Activated CD4-positive, alpha-beta T cell treated with anti-CD3 and anti-CD28 coated beads, Interleukin-2, amount 50 U/mL, for 1 hour (primary cell): ENCODE results near the gene TWF1.
"Not testable (repeated sequence)": the region's sequence is repeated elsewhere in the genome, so short reads cannot be mapped to it uniquely, and the experiment has no call there.

Source experiments
- DNase-seq: peaks from one replicate; pipeline ENCODE4 v3.0.0-alpha.2; 2020

TWF1 gene

DNA sequence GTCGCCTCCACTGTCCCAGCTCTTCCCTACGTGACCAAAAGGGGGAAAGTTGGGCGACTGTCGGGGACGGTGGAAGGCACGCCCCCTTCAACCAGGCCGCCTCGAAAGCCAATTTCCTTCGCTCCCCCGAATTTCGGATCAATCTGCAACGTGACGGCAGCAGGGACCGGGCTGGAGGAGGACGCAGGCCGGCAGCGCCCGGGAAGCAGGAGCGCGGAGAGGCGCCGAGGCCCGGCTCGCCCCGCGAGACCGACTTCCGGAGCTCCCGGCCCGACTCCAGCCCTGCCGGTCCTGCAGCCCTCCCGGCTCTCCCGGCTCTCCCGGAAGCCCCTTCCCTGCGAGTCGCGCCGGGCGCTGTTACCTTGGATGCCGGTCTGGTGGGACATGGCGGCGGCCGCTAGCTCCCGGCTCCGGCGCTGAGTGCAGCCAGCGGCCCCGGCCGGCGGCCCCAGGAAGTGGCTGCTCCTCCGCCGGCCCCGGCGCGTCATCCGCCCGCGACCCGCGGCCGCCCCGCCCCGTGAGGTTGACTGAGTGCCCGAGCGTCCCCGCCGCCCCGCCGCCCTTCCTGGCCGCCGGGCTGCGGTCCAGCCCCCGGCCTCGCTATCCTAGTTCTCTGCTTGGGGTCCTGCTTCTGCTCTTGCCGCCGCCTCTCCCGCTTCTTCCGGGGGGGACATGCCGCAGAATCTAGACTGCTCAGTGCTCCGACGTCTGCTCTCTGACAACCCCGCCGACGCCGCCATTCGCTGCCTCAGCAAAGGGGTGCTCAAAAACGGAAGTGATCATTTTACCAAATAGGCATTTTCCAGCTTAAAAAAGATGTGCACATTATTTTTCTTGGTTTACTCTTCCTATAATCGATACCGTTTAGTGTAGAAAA, at the start of gene TWF1:
Gene TWF1 (minus strand): TSS at position 458 of the 877 bp plus-strand sequence. CDS start 72 bp downstream, at position 386.
- peak; percentile 81 for DNase-seq

DNA sequence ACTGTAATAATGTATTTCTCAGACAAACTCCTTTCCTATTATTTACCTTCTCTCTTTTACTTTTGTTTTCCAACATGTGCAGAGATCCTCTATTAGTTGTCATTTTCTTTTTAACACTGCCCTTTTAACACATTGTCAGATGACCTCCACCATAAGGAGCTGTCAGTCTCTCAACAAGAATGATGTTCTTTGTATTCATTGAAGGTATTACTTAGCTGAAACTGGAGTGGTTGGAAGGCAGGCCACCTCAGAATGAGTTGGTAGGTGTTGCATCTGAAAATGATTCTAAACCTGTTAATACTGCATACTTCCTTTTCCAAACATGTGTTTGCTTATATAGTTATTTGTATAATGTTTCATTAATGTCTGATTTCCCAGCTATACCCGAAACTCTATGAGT, 46.6 kb upstream of the TWF1 start:
- no peak for DNase-seq

DNA sequence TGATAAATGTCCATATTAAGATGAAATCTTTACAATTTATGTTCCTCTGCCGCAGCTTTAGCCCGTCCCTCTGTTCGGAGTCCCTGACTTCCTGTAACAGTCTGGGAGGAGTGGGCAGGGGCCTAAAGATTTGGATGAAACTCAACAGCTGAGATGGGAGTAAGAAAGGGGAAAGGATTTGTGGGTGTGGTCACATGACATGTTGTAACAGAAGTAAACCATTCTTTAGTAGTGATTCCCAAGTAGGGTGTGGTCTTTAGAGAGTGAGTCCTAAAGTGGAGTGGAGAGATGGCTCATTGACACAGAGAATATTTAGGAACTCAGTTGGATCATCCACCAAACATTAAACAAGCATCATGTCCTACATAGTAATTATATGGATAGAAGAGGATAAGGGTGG, 42.7 kb upstream of the TWF1 start:
- no peak for DNase-seq

DNA sequence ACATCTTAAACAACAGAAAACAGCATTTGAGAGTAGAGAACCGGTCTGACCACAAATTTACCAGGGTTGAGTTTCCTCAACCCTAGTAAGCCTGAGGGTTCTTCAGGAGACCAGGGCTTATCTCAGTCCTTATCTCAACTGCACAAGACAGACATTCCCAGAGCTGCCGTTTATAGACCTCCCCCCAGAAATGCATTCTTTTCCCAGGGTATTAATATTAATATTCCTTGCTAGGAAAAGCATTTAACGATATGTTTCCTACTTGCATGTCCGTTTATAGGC, 42.0 kb upstream of the TWF1 start:
- DNase-seq: no peak

DNA sequence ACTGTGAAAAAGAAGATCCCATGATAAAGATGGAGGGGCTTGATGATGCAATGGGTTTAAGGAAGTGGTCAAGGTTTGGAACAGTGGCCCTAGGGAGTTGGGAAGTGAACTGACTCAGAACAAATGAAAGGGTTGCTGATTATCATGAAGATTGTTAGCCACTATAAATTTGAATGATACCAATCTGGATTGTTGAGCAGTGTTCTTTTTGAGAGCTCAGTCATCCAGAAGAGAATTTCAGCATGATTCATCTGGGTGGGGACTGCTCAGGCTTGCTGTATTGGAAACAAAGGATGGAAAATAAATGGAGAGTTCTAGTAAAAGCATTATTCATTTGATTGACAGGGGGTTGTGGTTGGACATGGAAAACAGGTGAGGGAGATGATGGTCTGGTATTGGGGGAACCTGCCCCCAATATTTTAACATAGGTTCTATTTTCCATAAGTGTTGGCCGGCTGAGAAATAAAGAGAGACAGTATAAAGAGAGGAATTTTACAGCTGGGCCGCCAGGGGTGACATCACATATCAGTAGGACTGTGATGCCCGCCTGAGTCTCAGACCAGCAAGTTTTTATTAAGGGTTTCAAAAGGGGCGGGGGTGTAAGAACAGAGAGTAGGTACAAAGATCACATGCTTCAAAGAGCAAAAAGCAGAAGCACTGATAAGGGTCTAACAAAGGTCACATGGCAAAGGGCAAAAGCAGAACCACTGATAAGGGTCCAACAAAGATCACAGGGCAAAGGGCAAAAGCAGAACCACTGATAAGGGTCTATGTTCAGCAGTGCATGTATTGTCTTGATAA, 41.5 kb upstream of the TWF1 start:
- not testable (repeated sequence) for DNase-seq

DNA sequence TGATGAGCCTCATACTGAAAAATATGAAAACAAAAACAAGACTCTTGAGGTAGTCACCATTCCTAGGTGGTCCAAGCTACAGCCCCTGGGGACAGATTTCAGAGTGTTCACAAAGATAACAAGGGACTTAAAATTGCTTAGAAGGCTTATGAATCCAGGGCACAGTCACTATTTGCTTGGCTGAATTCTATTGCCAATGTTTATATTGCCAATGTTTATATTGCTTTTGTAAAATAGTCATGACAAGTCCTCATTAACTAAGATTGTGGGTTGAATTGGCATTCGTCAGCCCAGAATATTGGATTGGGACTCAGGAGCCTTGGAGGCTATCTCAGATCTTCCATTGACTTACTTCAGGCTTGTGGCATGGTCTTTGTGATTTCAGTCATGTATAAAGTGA, 36.1 kb upstream of the TWF1 start:
- no peak for DNase-seq

DNA sequence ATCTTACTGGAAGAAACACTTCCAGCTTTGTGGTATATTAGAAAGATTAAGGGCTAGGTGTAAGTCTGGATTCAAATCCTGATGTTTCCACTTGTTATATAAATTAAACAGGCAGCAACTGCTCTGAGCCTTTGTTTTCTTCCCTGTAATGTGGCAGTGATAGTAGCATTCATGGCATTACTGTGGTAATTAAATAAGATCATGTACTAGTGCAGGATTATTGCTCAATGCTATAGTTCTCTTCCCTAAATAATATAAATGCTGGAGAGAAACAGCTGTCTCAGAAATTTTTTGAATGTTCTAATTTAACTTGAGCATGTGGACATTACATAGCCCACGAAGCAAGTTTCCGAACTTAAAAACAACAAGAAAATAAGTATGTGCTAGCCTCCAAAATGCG, 35.1 kb upstream of the TWF1 start:
- DNase-seq: no peak

DNA sequence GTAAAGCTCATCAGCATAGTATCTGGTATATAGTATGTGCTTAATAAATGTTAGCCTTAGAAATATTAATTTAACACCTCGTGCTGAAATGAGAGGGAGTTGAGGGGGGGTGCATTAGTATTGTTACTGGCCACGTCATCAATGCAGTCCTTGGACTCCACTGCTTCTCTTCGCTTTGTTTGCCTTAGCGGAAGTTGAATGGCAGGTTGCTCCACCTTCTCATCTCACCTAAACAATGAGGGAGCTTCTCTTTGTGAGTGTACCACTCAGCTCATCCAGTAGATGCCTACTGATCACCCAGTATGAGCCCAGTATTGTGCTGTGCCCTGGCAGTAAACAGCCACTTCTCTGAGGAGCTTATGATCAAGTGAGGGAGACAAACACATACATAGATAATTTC, 34.2 kb upstream of the TWF1 start:
- no peak for DNase-seq

DNA sequence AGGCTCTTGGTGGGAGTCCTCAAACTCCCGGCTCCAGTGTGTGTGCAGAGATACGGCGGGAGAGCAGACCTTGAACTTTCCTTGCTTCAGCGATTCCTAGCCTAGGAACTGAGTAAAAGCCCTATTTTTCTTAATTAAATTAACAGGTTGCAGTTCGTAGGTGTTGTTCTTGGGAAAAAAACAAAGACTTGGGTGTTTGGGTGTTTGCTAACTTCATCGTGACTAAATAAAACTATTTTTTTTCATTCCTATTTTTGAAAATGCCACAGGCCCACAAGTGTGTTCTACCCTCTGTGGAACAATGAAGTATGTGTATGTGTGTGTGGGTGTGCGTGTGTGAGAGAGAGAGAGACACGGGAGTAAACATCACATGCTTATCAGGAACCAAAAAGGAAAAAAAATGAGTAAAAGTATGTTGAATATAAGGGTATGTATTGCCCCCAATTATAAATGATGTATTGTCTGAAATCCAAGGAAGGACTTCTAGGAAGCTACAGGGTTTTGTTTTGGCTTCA, 30.4 kb upstream of the TWF1 start:
- no peak for DNase-seq

DNA sequence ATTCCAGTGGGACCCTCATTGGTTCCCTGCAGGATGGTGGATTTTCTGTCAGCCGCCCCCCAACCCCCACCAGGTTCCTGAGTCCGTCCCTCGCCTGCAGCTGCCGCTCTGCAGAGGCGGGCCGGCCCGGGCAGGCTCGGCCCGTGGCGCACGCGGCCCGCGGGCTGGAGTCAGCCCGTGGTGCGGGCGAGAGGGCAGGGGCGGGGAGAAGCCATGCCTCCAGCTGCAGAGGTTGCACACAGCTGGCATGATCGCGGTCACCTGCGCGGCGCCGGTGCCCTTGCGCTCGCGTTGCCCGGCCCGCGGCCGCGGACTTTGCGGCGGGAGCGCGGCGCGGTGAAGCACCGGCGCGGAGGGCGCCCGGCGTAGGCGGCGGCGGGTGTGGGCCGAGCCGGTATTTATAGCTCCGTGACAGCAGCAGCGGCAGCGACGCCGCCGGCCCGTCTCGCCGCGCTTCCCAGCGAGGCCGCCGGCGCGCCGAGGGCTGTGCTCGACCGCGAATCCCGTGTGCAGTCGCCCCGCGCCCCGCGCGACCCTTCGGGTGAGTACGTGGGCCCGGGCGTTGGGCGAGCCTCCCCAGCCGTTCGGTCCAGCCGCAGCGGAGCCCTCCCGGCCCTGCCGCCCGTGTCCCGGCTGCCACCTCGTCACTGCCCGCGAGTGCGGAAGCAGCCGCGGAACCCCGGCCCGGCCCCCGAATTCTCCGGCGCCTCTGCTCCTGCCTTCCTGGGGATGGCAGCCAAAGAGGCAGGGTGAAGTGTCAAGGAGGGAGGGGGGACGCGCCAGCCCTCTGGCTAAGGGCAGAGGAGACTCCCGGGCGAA, 29.7 kb upstream of the TWF1 start, which contains the start of gene TMEM117:
Gene TMEM117 (plus strand): TSS at position 426 of the 819 bp plus-strand sequence.
- DNase-seq: peak; percentile 54

DNA sequence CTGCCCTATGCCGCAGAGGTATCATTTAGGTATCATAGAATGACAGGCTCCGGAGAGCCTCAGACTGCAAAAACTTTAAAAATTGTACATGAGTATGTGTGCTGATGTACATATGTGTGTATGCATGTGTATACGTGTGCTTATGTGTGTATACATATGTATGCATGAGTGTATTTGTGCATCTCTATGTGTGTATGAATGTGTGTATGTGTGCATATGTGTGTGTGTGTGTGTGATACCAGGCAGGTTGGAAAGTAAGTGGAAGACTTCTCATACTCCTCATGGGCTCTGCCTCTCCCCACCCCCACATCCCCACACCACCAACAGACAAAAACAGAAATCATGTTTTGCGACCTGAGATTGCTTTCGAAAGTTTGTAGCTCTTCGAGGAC, 29.1 kb upstream of the TWF1 start:
- peak; percentile 1 for DNase-seq

DNA sequence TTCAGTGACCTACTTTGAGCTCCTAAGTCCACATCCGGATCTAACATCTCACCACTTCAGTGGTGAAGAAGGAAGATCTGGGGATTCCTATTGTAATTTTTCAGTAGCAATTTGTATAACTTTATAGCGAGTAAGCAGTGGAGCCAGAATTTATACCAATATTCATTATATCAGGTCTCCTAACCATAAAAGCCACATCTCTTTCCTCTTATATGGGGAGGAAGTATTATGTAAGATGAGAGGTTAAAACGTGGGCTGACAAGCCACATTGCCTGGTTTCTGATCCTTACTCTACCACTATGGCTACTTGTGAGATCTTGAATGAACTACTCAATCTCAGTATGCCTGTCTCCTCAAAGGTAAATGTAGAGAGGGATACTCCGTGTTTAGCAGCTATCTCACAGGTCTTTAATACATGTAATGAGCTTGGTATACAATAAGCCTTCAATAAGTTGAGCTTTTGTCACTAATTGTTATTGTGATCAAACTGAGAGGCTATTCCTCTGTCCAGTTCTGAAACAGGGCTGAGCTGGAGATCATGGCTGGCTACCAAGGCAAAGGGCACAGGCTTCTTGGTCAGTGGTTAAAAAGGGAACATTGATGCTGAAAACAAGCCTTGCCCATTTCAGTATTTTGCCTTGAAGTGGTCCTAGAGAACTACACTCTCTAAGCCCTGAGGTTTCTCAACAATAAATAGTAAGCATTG, 26.5 kb upstream of the TWF1 start:
- DNase-seq: no peak

DNA sequence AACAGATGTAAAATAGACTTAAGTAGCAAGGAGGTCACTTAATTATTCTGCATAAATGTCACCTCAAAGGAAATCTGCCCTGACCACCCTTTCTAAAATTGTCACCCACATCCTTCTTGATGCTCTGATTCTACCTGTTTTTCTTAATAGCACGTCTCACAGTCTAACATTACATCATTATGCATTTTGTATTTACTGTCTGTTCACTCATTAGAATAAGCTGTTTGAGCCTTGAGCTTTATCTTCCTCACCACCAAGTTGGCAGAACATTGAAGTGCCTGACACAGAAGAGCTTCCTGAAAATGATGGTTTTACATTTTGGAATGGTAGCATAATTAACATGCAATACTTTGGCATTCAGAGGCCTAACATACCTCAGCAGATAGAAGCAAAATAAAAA, 21.0 kb upstream of the TWF1 start:
- DNase-seq: no peak

DNA sequence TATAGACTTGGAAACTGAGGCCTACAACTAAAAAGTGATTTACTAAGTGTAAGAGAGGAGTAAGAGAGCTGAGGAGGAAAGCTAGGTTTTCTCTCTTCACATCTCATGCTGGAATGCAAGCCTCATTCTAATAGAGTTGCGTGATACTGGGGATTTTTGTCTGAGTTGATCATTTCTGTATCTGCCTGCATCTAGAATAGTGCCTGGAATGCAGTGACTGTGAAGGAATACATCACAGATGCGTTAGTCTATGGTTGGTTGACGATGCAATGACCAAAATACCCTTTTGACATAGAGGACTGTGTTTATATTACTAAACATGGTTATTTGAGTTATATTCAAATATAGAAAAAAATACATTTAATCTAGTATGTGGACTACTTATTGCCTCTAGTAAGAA, 20.6 kb upstream of the TWF1 start:
- no peak for DNase-seq

DNA sequence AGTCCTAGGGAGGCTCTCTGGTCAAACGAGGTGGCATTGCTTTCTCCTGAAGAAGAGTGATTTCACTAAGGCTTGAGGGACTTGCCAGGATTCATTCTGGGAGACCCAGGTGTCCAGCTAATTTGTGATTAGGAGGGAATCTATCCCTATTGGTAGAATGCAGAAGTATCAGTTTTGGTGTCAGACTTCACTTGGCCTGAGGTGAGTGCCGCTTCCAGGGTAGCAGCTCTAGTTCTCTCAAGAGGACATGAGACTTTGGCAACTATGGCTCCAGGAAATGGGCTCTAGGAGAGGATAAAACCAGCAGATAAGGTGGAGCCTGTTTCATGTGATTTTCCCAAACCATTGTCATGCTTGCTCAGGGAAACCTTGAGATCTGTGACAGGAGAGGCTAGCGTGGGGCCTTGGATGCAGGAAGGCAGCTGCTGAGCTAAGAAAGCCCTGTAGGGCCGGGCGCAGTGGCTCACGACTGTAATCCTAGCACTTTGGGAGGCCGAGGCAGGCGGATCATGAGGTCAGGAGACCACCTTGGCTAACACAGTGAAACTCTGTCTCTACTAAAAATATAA, 18.2 kb upstream of the TWF1 start:
- no peak for DNase-seq

DNA sequence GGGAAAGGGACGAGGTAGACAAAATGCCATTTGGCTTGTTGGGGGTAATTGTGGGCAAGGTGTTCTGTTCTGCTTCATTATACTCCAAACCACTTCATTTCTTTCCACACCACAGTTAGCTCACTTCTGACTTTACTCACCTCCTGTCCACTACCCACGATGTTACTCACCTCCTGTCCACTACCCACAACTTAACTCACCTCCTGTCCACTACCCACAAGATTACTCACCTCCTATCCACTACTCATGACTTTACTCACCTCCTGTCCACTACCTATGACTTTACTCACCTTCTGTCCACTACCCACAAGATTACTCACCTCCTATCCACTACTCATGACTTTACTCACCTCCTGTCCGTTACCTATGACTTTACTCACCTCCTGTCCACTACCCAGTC, 10.1 kb upstream of the TWF1 start:
- DNase-seq: no peak

DNA sequence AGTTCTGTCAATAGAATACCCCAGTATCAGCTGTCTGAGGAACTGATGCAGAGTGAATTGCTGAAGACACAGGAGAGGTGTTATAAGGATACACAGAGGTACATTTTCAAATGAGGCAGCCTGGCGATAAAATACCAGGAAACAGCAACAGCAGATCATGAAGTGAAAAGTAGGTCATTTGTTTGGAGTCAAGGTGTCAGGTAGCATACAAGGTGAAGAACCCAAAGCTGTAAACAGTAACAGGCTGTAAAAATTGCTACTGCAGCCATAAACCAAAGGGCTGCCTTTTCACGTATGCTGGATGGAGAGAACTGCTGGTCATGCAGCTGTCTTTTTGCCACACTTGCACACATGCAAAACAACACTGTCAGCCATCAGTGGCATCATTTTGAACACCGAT, 9.3 kb upstream of the TWF1 start:
- DNase-seq: no peak

DNA sequence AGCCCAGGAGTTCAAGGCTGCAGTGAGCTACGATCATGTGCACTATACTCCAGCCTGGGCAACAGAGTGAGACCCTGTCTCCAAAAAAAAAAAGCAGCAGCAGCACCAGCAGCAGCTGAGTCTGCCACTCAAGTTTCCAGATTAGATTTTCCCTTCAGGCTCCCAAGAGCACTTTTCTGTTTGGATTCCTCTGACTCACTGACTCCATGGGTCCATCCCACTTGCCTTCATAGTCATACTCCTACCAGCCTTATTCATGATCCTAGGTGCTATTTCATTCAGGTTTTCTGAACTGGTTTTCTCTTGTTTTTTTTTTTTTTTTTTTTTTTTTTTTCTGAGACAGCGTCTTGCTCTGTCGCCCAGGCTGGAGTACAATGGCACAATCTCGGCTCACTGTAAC, 6.8 kb upstream of the TWF1 start:
- no peak for DNase-seq

DNA sequence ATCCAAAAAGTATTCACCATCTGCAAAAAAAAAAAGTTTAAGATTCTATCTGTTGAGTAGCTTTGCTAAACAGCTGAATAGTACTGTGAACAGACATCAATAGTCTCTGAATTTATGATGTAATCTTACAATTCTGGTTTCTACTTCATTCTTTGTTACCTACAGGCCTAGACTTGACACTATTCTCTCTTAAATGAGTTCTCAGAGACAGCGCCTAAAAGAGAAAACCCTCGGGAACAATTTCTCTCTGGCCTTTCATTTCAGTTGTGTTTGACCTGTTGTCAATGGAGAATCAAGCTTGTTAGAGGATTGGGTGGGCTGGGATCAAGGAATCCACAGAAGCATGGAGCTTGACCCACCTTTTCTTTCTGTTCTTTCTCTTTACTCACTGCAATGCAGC, 5.9 kb upstream of the TWF1 start:
- DNase-seq: no peak

DNA sequence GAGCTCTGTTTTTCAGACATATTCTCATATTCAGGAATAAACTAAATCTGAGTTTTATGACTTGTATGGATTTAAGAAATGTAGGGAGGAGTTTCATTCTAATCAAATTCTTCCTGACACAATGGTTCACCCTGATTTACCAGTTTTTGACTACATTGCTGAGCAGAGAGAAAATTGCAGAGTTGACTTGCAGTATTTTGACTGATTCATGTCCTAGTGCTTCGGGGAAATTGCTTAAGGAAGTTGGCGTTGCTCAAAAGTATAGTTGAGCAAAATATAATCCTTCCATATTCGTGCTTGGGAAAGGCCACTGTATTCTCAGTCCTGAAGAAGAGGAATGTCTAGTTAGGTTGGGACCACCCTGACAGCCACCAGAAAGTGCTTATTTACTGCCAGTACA, 1.3 kb upstream of the TWF1 start:
- DNase-seq: no peak

DNA sequence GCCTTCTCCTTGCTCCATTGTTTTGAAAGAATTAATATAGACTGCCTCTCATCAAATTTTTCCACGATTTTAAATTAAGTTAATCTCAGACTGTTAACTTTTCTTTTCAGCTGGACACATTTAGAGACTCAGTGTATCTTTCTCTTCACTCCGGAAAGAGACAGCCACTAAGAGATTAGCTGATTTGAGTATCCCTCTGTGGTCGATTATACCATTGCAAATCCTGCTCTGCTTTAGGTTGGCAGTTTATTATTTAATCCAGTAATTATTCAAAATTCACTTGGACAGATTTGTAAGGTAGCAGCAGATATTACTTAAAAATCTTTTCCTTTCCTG, 588 bp upstream of the TWF1 start:
- DNase-seq: no peak

DNA sequence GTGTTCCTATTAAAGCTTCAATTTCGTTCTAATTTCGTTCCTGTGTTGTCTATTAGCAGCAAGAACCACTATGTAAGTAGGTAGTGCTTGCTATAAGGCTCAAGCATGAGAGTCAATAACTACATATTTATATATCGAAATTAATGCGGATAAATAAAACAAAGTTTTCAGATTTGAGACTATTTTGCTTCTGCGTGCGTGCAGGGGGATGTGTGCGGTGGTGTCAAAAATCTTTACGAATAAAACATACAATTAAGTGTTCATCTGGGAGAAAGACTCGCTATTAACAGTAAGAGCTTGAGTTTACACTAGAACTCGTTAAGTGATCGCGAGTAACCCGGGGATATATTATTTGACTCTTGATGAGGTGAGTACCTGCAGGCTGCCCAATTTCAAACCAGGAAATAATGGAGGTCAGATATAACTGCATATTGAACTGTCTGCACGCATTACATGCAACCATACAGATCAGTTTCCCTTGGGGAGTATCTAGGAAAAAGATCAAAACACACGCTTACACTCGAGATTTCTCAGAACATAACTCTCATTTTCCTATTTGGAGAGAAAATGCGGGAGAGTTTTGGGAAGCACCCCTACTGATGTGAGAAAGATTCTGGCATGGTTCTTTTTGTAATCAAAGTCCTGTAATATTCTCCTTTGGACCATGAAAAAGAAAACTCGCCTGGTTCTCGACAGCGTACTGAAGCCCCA, 813 bp downstream of the TWF1 start:
- no peak for DNase-seq
